Measurements from ENCODE around the gene PC. TPM values are rescaled to one million over a fixed set of nuclear protein-coding genes. Genes with fewer than 3 reads are reported as not detected.

Gene PC
- total RNA-seq, 1 experiment from 2014 or later, result 24.5 TPM

GRCh38 chr11:66864924-66865697 lies 93.1 kb downstream of the PC start:
- no TSS peak for BruUV-seq (replicated peaks)

GRCh38 chr11:66864172-66864901 lies 93.8 kb downstream of the PC start:
- ChIA-PET CTCF (no interaction called here), POLR2A (ENCODE audit: unreplicated experiment) (no interaction called here)
- Histone ChIP-seq H3K9me3 (ENCODE audit: low read length) (no peaks in the 10 kb centered on the region), H3K4me1 (ENCODE audit: insufficient read depth, low read length) (peaks cover 6% of the 10 kb centered on the region), H3K79me2 (ENCODE audit: low read length) (peaks cover 4% of the 10 kb centered on the region), H3K9ac (ENCODE audit: low read length) (no peak overlapping the region), H3K27me3 (ENCODE audit: low read length) (no peaks in the 10 kb centered on the region), H3K4me2 (ENCODE audit: low read length) (no peak overlapping the region), H3K9me2 (replicated peaks; ENCODE audit: low read length) (no peaks in the 10 kb centered on the region), H3F3A (ENCODE audit: low read length, unreplicated experiment) (no peaks in the 10 kb centered on the region), H3K36me3 (ENCODE audit: low read depth, low read length) (no peaks in the 10 kb centered on the region; the same call in 1 of the 2 replicates), H4K20me1 (ENCODE audit: low read length) (no peaks in the 10 kb centered on the region), H3K4me3 (ENCODE audit: low read length) (no peak overlapping the region), H2AFZ (ENCODE audit: low read length) (no peak overlapping the region), H3K27ac (ENCODE audit: low read length) (no peak overlapping the region)
- BruUV-seq (replicated peaks), result no TSS peak
- no peak for DNase-seq
- no peak for ATAC-seq
- intact Hi-C loops (cut with micrococcal nuclease), result no loop called here
- TF ChIP-seq EZH2 (IDR thresholded peaks at IDR 0.05; ENCODE audit: low read length, unreplicated experiment), result no peak
- no peak for TF ChIP-seq CTCF (conservative IDR thresholded peaks at IDR 0.05; ENCODE audit: low read depth, low read length)
- TF ChIP-seq EZH2phosphoT487 (IDR thresholded peaks at IDR 0.05; ENCODE audit: borderline replicate concordance, low read length), result no peak

More at GRCh38 chr11:66864924-66865697, 93.1 kb downstream of the PC start:
- Histone ChIP-seq H3K9me3 (ENCODE audit: low read length) (no peaks in the 10 kb centered on the region), H3K27me3 (ENCODE audit: low read length) (no peaks in the 10 kb centered on the region), H2AFZ (ENCODE audit: low read length) (no peak overlapping the region), H3F3A (ENCODE audit: low read length, unreplicated experiment) (no peaks in the 10 kb centered on the region), H3K9me2 (replicated peaks; ENCODE audit: low read length) (no peaks in the 10 kb centered on the region), H3K4me1 (ENCODE audit: insufficient read depth, low read length) (peaks cover 7% of the 10 kb centered on the region), H3K79me2 (ENCODE audit: low read length) (no peaks in the 10 kb centered on the region), H3K4me2 (ENCODE audit: low read length) (no peak overlapping the region), H4K20me1 (ENCODE audit: low read length) (no peaks in the 10 kb centered on the region), H3K36me3 (ENCODE audit: low read depth, low read length) (no peaks in the 10 kb centered on the region), H3K27ac (ENCODE audit: low read length) (no peak overlapping the region), H3K4me3 (ENCODE audit: low read length) (no peak overlapping the region), H3K9ac (ENCODE audit: low read length) (no peak overlapping the region)
- TF ChIP-seq EZH2phosphoT487 (IDR thresholded peaks at IDR 0.05; ENCODE audit: borderline replicate concordance, low read length), result no peak
- TF ChIP-seq CTCF (conservative IDR thresholded peaks at IDR 0.05; ENCODE audit: low read depth, low read length), result no peak
- no peak for TF ChIP-seq EZH2 (IDR thresholded peaks at IDR 0.05; ENCODE audit: low read length, unreplicated experiment)
- ChIA-PET CTCF (no interaction called here), POLR2A (ENCODE audit: unreplicated experiment) (no interaction called here)
- ATAC-seq, result 0 out of 2 replicates have a peak, but pooled peaks have one; percentile 4
- intact Hi-C loops (cut with micrococcal nuclease), result no loop called here
- DNase-seq, result no peak

Measured in PC-3 (cell line).